Measurements from ENCODE around the gene AKAP5. TPM values are rescaled to one million over a fixed set of nuclear protein-coding genes. Genes with fewer than 3 reads are reported as not detected.

AKAP5 gene
- polyA plus RNA-seq, 1 donor (not counting 4 experiments of a cell fraction or from before 2014, with no cell fraction given) = 0.08 TPM

GRCh38 chr14:64502456-64502855 is 37.2 kb downstream of the AKAP5 start:
- peak overlapping the region; percentile 66 to 88 (median 79) for H3K4me3 ChIP-seq (ENCODE audit: control insufficient read depth in 2 of 3, extremely low read depth in 1 of 3, insufficient read depth in 2 of 3, low read depth in 1 of 3, low read length in 3 of 3)
- peaks cover 41% of the 10 kb centered on the region for H3K79me2 ChIP-seq (ENCODE audit: control insufficient read depth, insufficient read depth, low read length)
- peaks cover 33% of the 10 kb centered on the region for H3K4me1 ChIP-seq (ENCODE audit: control insufficient read depth, extremely low read depth, insufficient read depth, low read length)
- DNase-seq (ENCODE audit: low read depth, low spot score) (no peak), FAIRE-seq (no peak)
- peak overlapping the region; percentile 97 for H3K9ac ChIP-seq (ENCODE audit: control insufficient read depth, extremely low read depth, insufficient read depth, low read length)
- dilution Hi-C loops (cut with MboI; ENCODE audit: extremely low pct_ligation_motif_present, low sequenced_read_pairs) = no loop called here
- no peaks in the 10 kb centered on the region for H3K9me1 ChIP-seq (ENCODE audit: control insufficient read depth, extremely low read depth, insufficient read depth, low read length)
- H3K27ac ChIP-seq (ENCODE audit: control insufficient read depth, insufficient read depth, low read length) = peak overlapping the region; percentile 97
- H3K36me3 ChIP-seq (ENCODE audit: control insufficient read depth in 2 of 2, extremely low read depth in 1 of 2, insufficient read depth in 2 of 2, low read length in 2 of 2) = peaks cover 2 to 4% of the 10 kb centered on the region in 2 experiments
- no peak overlapping the region for H2AFZ ChIP-seq (ENCODE audit: control insufficient read depth, low read length)
- no peak for TF ChIP-seq EZH2 (IDR thresholded peaks at IDR 0.05; ENCODE audit: low read length)
- TF ChIP-seq CTCF (optimal IDR thresholded peaks at IDR 0.05 in 1 of 3, IDR thresholded peaks at IDR 0.05 in 1 of 3, conservative IDR thresholded peaks at IDR 0.05 in 1 of 3; ENCODE audit: extremely low read depth in 1 of 3, insufficient read depth in 2 of 3, low read length in 3 of 3) = no peak
- no peaks in the 10 kb centered on the region for H3K9me3 ChIP-seq (ENCODE audit: control insufficient read depth, low read depth, low read length)
- no peaks in the 10 kb centered on the region for H4K20me1 ChIP-seq (ENCODE audit: control insufficient read depth, extremely low read depth, insufficient read depth, low read length)
- H3K27me3 ChIP-seq (ENCODE audit: control insufficient read depth, extremely low read depth, insufficient read depth, low read length) = no peaks in the 10 kb centered on the region
- peak overlapping the region; percentile 83 for H3K4me2 ChIP-seq (ENCODE audit: control insufficient read depth, extremely low read depth, insufficient read depth, low read depth, low read length)

- peaks cover 5% of the 10 kb centered on the region for H4K20me1 ChIP-seq (ENCODE audit: control insufficient read depth, extremely low read depth, insufficient read depth, low read length)
- peaks cover 38% of the 10 kb centered on the region for H3K4me1 ChIP-seq (ENCODE audit: control insufficient read depth, extremely low read depth, insufficient read depth, low read length)
- dilution Hi-C loops (cut with MboI; ENCODE audit: extremely low pct_ligation_motif_present, low sequenced_read_pairs) = no loop called here
- H3K27ac ChIP-seq (ENCODE audit: control insufficient read depth, insufficient read depth, low read length) = peak overlapping the region; percentile 97
- H3K9ac ChIP-seq (ENCODE audit: control insufficient read depth, extremely low read depth, insufficient read depth, low read length) = peak overlapping the region; percentile 97
- H2AFZ ChIP-seq (ENCODE audit: control insufficient read depth, low read length) = peak overlapping the region; percentile 74
- no peak for DNase-seq (ENCODE audit: low read depth, low spot score)
- no peak for FAIRE-seq
- H3K4me2 ChIP-seq (ENCODE audit: control insufficient read depth, extremely low read depth, insufficient read depth, low read depth, low read length) = peak overlapping the region; percentile 83
- H3K4me3 ChIP-seq (ENCODE audit: control insufficient read depth in 2 of 3, extremely low read depth in 1 of 3, insufficient read depth in 2 of 3, low read depth in 1 of 3, low read length in 3 of 3) = peak overlapping the region; percentile 66 to 88 (median 79)
- TF ChIP-seq EZH2 (IDR thresholded peaks at IDR 0.05; ENCODE audit: low read length) (no peak), CTCF (optimal IDR thresholded peaks at IDR 0.05 in 1 of 3, IDR thresholded peaks at IDR 0.05 in 1 of 3, conservative IDR thresholded peaks at IDR 0.05 in 1 of 3; ENCODE audit: extremely low read depth in 1 of 3, insufficient read depth in 2 of 3, low read length in 3 of 3) (no peak)
- H3K27me3 ChIP-seq (ENCODE audit: control insufficient read depth, extremely low read depth, insufficient read depth, low read length) = no peaks in the 10 kb centered on the region
- H3K9me3 ChIP-seq (ENCODE audit: control insufficient read depth, low read depth, low read length) = no peaks in the 10 kb centered on the region
- peaks cover 46% of the 10 kb centered on the region for H3K79me2 ChIP-seq (ENCODE audit: control insufficient read depth, insufficient read depth, low read length)
- peaks cover 0 to 4% of the 10 kb centered on the region in 2 experiments for H3K36me3 ChIP-seq (ENCODE audit: control insufficient read depth in 2 of 2, extremely low read depth in 1 of 2, insufficient read depth in 2 of 2, low read length in 2 of 2)
- peaks cover 3% of the 10 kb centered on the region for H3K9me1 ChIP-seq (ENCODE audit: control insufficient read depth, extremely low read depth, insufficient read depth, low read length)
These were observed 37.7 kb downstream of the AKAP5 start for GRCh38 chr14:64502887-64503433.

All from keratinocyte (primary cell).